ENCODE data around the gene MCUB. TPM values are rescaled to one million over a fixed set of nuclear protein-coding genes. Genes with fewer than 3 reads are reported as not detected.

MCUB gene
- polyA plus RNA-seq, 2 of the 4 experiments (the other 2 are of a cell fraction): 14.6 to 21.9 TPM

DNA sequence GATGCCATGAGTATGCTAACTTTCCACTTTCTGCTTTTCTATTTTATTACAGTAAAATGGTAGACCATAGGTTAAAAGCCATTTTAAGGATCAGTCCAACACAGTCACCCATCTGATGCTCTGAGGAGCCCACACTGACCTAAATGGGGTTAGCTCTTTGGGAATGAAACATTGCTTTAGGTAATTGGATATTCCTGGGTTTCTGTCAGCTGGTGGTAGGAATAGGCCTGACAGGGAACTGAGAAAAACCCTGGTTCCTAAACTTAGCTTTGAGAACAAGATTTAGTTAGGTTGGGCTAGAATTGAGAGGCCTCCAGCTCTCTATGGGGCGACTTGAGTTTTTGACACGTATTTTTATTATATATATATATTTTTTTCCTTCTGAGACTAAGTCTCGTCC lies 40.4 kb downstream of the MCUB start:
- ATAC-seq (no peak), FAIRE-seq (no peak), DNase-seq (ENCODE audit: low read depth in 1 of 2, low spot score in 1 of 2) (no peak)
- no peak overlapping the region for H3K4me2 ChIP-seq
- POLR2A ChIA-PET: no interaction called here
- TF ChIP-seq, protein P1, sequence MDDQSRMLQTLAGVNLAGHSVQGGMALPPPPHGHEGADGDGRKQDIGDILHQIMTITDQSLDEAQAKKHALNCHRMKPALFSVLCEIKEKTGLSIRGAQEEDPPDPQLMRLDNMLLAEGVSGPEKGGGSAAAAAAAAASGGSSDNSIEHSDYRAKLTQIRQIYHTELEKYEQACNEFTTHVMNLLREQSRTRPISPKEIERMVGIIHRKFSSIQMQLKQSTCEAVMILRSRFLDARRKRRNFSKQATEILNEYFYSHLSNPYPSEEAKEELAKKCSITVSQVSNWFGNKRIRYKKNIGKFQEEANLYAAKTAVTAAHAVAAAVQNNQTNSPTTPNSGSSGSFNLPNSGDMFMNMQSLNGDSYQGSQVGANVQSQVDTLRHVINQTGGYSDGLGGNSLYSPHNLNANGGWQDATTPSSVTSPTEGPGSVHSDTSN (IDR thresholded peaks at IDR 0.05): no peak
- no peaks in the 10 kb centered on the region for H3K4me1 ChIP-seq
- CTCF ChIA-PET: no interaction called here
- WGBS (ENCODE audit: missing lambda C conversion rate): 86% methylated on average over 3 of the region's 3 CpGs
- no peaks in the 10 kb centered on the region for H3K9me3 ChIP-seq
- H3K4me3 ChIP-seq: no peak overlapping the region
- no peak overlapping the region for H3K27ac ChIP-seq

DNA sequence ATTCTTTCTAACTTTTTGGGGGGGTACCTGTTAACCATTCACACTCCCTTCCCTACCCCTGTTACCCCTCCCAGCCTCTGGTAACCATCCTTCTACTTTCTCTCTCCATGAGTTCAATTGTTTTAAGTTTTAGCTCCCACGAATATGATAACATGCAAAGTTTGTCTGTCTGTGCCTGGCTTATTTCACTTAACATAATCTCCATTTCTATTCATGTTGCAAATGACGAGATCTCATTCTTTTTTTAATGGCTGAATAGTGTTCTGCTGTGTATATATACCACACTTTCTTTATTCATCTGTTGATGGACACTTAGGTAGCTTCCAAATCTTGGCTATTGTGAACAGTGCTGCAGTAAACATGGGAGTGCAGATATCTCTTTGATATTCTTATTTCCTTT lies 41.3 kb downstream of the MCUB start:
- H3K9me3 ChIP-seq: no peaks in the 10 kb centered on the region
- POLR2A ChIA-PET: no interaction called here
- no peak overlapping the region for H3K4me2 ChIP-seq
- CTCF ChIA-PET: no interaction called here
- no peak overlapping the region for H3K27ac ChIP-seq
- FAIRE-seq (no peak), DNase-seq (ENCODE audit: low read depth in 1 of 2, low spot score in 1 of 2) (no peak), ATAC-seq (no peak)
- H3K4me3 ChIP-seq: no peak overlapping the region
- 77% methylated on average over 2 of the region's 2 CpGs for WGBS (ENCODE audit: missing lambda C conversion rate)
- TF ChIP-seq EHF (CRISPR knock-in tag; IDR thresholded peaks at IDR 0.05): no peak
- TF ChIP-seq FOXS1 (CRISPR knock-in tag; IDR thresholded peaks at IDR 0.05): no peak
- TF ChIP-seq, protein P1 (IDR thresholded peaks at IDR 0.05): no peak
- TF ChIP-seq RNF2 (IDR thresholded peaks at IDR 0.05; ENCODE audit: borderline replicate concordance, low read depth): no peak
- TF ChIP-seq CHD2 (IDR thresholded peaks at IDR 0.05; ENCODE audit: low read length, partially characterized antibody): no peak
- TF ChIP-seq, protein P2, sequence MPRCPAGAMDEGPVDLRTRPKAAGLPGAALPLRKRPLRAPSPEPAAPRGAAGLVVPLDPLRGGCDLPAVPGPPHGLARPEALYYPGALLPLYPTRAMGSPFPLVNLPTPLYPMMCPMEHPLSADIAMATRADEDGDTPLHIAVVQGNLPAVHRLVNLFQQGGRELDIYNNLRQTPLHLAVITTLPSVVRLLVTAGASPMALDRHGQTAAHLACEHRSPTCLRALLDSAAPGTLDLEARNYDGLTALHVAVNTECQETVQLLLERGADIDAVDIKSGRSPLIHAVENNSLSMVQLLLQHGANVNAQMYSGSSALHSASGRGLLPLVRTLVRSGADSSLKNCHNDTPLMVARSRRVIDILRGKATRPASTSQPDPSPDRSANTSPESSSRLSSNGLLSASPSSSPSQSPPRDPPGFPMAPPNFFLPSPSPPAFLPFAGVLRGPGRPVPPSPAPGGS (IDR thresholded peaks at IDR 0.05): no peak
- TF ChIP-seq RCOR1 (IDR thresholded peaks at IDR 0.05; ENCODE audit: low read depth, low read length): no peak
- TF ChIP-seq REST (IDR thresholded peaks at IDR 0.05): no peak
- TF ChIP-seq JUNB (IDR thresholded peaks at IDR 0.05): no peak
- TF ChIP-seq CBX8 (IDR thresholded peaks at IDR 0.05): no peak
- TF ChIP-seq ZNF302 (CRISPR knock-in tag; IDR thresholded peaks at IDR 0.05): no peak
- no peak for TF ChIP-seq ESRRA (IDR thresholded peaks at IDR 0.05; ENCODE audit: borderline replicate concordance, low read length)
- TF ChIP-seq ZSCAN20 (CRISPR knock-in tag; IDR thresholded peaks at IDR 0.05): no peak
- TF ChIP-seq, protein P3, sequence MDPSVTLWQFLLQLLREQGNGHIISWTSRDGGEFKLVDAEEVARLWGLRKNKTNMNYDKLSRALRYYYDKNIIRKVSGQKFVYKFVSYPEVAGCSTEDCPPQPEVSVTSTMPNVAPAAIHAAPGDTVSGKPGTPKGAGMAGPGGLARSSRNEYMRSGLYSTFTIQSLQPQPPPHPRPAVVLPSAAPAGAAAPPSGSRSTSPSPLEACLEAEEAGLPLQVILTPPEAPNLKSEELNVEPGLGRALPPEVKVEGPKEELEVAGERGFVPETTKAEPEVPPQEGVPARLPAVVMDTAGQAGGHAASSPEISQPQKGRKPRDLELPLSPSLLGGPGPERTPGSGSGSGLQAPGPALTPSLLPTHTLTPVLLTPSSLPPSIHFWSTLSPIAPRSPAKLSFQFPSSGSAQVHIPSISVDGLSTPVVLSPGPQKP (IDR thresholded peaks at IDR 0.05; ENCODE audit: low read depth, low read length): no peak
- H3K4me1 ChIP-seq: no peaks in the 10 kb centered on the region

GRCh38 chr4:109607976-109608375 lies 47.9 kb downstream of the MCUB start:
- Histone ChIP-seq H3K4me3 (no peak overlapping the region), H3K4me2 (no peak overlapping the region), H3K9me3 (no peaks in the 10 kb centered on the region), H3K27ac (no peak overlapping the region), H3K4me1 (no peaks in the 10 kb centered on the region)
- POLR2A ChIA-PET: no interaction called here
- DNase-seq (ENCODE audit: low read depth in 1 of 2, low spot score in 1 of 2): no peak
- no peak for TF ChIP-seq EP300 (IDR thresholded peaks at IDR 0.05)
- no peak for TF ChIP-seq NR3C1 (IDR thresholded peaks at IDR 0.05)
- no peak for TF ChIP-seq CHD2 (IDR thresholded peaks at IDR 0.05; ENCODE audit: low read length, partially characterized antibody)
- no peak for TF ChIP-seq RARB (CRISPR knock-in tag; IDR thresholded peaks at IDR 0.05)
- no peak for TF ChIP-seq FOSB (CRISPR knock-in tag; IDR thresholded peaks at IDR 0.05)
- no peak for TF ChIP-seq CTCF (IDR thresholded peaks at IDR 0.05)
- no peak for TF ChIP-seq FOSL2 (IDR thresholded peaks at IDR 0.05)
- no peak for TF ChIP-seq FOSL2 (CRISPR knock-in tag; IDR thresholded peaks at IDR 0.05)
- TF ChIP-seq POLR2A (IDR thresholded peaks at IDR 0.05; ENCODE audit: low read length): no peak
- TF ChIP-seq MAX (IDR thresholded peaks at IDR 0.05): no peak
- TF ChIP-seq SMC3 (IDR thresholded peaks at IDR 0.05): no peak
- TF ChIP-seq RFX5 (IDR thresholded peaks at IDR 0.05): no peak
- TF ChIP-seq FOXS1 (CRISPR knock-in tag; IDR thresholded peaks at IDR 0.05): no peak
- ATAC-seq: no peak
- FAIRE-seq: no peak
- CTCF ChIA-PET: interaction anchor here (0.6 kb wide), 1 partner anchor 398 kb away, joined by 3 read pairs; no protein-coding TSS in a partner anchor

Data from A549 (cell line).